ENCODE results near the gene ASH1L.

- TF ChIP-seq TCF4 (CRISPR knock-in tag; IDR thresholded peaks at IDR 0.05; ENCODE audit: borderline replicate concordance), result no peak
- no peak for TF ChIP-seq ZFP30 (CRISPR knock-in tag; IDR thresholded peaks at IDR 0.05)
- no peak for TF ChIP-seq PATZ1 (CRISPR knock-in tag; IDR thresholded peaks at IDR 0.05; ENCODE audit: borderline replicate concordance)
- no peak for TF ChIP-seq CSRNP3 (CRISPR knock-in tag; IDR thresholded peaks at IDR 0.05)
- TF ChIP-seq ZNF8 (CRISPR knock-in tag; IDR thresholded peaks at IDR 0.05), result no peak
- no peak for TF ChIP-seq CREB5 (CRISPR knock-in tag; IDR thresholded peaks at IDR 0.05; ENCODE audit: low read depth)
Measured at GRCh38 chr1:155320252-155320651, 242.4 kb downstream of the ASH1L start.

Data from SK-N-SH treated with all-trans-retinoic acid at 6 μM for 48 hours (cell line).